Keratinocyte (primary cell): ENCODE measurements around the gene ITPK1. TPM values are rescaled to one million over a fixed set of nuclear protein-coding genes. Genes with fewer than 3 reads are reported as not detected.

Source experiments
- DNase-seq: peaks from one replicate; pipeline ENCODE4 v3.0.0-alpha.2; 2011; ENCODE audit warnings: low read depth, missing footprints, low spot score
- FAIRE-seq: peaks from 2 replicates; lab custom pipeline; 2011; peaks lifted over from hg19 to GRCh38; lab: Jason Lieb, UNC
- H2AFZ ChIP-seq: 2 replicates; pipeline ENCODE4 v1.6.0; 2012; ENCODE audit warnings: low read length, control low read depth, inconsistent platforms; ENCODE audit not compliant: control insufficient read depth
- H3K27ac ChIP-seq: 2 replicates; pipeline ENCODE4 v1.5.1; 2011; ENCODE audit warnings: low read length; ENCODE audit not compliant: control insufficient read depth, insufficient read depth
- H3K27me3 ChIP-seq: 3 replicates; pipeline ENCODE4 v1.6.0; 2011; ENCODE audit warnings: low read length; ENCODE audit not compliant: control insufficient read depth, insufficient read depth; ENCODE audit errors: extremely low read depth
- H3K36me3 ChIP-seq, 2 experiments: 2 replicates in 1 of 2; 3 replicates in 1 of 2; pipeline ENCODE4 v1.5.1; 2011; ENCODE audit warnings: low read length in 2 of 2, mild to moderate bottlenecking in 1 of 2; ENCODE audit not compliant: control insufficient read depth in 2 of 2, insufficient read depth in 2 of 2; ENCODE audit errors: extremely low read depth in 1 of 2
- H3K4me1 ChIP-seq: 3 replicates; pipeline ENCODE4 v1.5.1; 2011; ENCODE audit warnings: low read length; ENCODE audit not compliant: control insufficient read depth, insufficient read depth; ENCODE audit errors: extremely low read depth
- H3K4me2 ChIP-seq: 3 replicates; pipeline ENCODE4 v1.6.0; 2011; ENCODE audit warnings: low read depth, low read length; ENCODE audit not compliant: control insufficient read depth, insufficient read depth; ENCODE audit errors: extremely low read depth
- H3K4me3 ChIP-seq, 3 experiments: fragments of 200-600 bp in 1 of 3; sonication (generic) in 1 of 3; 2 replicates in 2 of 3; 3 replicates in 1 of 3; pipeline ENCODE4 v1.5.1; 2011 to 2016; ENCODE audit warnings: low read length in 3 of 3, mild to moderate bottlenecking in 3 of 3, control low read depth in 2 of 3, inconsistent platforms in 1 of 3, low read depth in 1 of 3, mixed read lengths in 1 of 3, mixed run types in 1 of 3, moderate library complexity in 1 of 3; ENCODE audit not compliant: control insufficient read depth in 2 of 3, insufficient read depth in 2 of 3; ENCODE audit errors: extremely low read depth in 1 of 3
- H3K79me2 ChIP-seq: 2 replicates; pipeline ENCODE4 v1.6.0; 2012; ENCODE audit warnings: low read length; ENCODE audit not compliant: control insufficient read depth, insufficient read depth
- H3K9ac ChIP-seq: 3 replicates; pipeline ENCODE4 v1.6.0; 2011; ENCODE audit warnings: low read length; ENCODE audit not compliant: control insufficient read depth, insufficient read depth; ENCODE audit errors: extremely low read depth
- H3K9me1 ChIP-seq: 3 replicates; pipeline ENCODE4 v1.6.0; 2011; ENCODE audit warnings: low read length; ENCODE audit not compliant: control insufficient read depth, insufficient read depth; ENCODE audit errors: extremely low read depth
- H3K9me3 ChIP-seq: 2 replicates; pipeline ENCODE4 v1.5.1; 2012; ENCODE audit warnings: low read depth, low read length; ENCODE audit not compliant: control insufficient read depth
- H4K20me1 ChIP-seq: 3 replicates; pipeline ENCODE4 v1.6.0; 2011; ENCODE audit warnings: low read length; ENCODE audit not compliant: control insufficient read depth, insufficient read depth; ENCODE audit errors: extremely low read depth
- CTCF ChIP-seq, 3 experiments: IDR thresholded peaks in 1 of 3; conservative IDR thresholded peaks in 1 of 3; optimal IDR thresholded peaks in 1 of 3; 2 replicates in 2 of 3; 3 replicates in 1 of 3; pipeline versions ENCODE3 to v1.5.1; 2011; ENCODE audit warnings: low read length in 3 of 3, mild to moderate bottlenecking in 3 of 3, moderate library complexity in 2 of 3, control low read depth in 1 of 3, inconsistent platforms in 1 of 3; ENCODE audit not compliant: insufficient read depth in 2 of 3; ENCODE audit errors: extremely low read depth in 1 of 3
- EZH2 ChIP-seq: IDR thresholded peaks from one replicate; pipeline ENCODE4 v1.6.1; 2012; ENCODE audit warnings: inconsistent platforms, mild to moderate bottlenecking, low read length, moderate library complexity
- dilution Hi-C: fragments of 300-500 bp; cut with MboI; formaldehyde crosslinking; loops from one replicate; pipeline ENCODE4 v1.7.0; 2020; ENCODE audit warnings: low sequenced_read_pairs; ENCODE audit not compliant: extremely low pct_ligation_motif_present
- polyA plus RNA-seq, 5 experiments: library from polyadenylated mRNA; depleted of rRNA in 3 of 5; stranded (reverse) in 3 of 5; stranded (forward) in 1 of 5; unstranded in 1 of 5; fragments of >200 nt; gene quantifications; 1 replicate in 1 of 5; 2 replicates in 3 of 5; 3 replicates in 1 of 5; pipeline versions ENCODE4 v1.2.1 to v1.2.3, GENCODE V29; 2011 to 2012; ENCODE audit warnings: missing spikeins in 2 of 5, low read depth in 1 of 5, low replicate concordance in 1 of 5

The ITPK1 gene
- polyA plus RNA-seq, 1 donor (not counting 4 experiments of a cell fraction or from before 2014, with no cell fraction given) = 67.8 TPM

- no peak for FAIRE-seq
- no peak overlapping the region for H3K9ac ChIP-seq
Observed at GRCh38 chr14:93005135-93005813, 110.5 kb downstream of the ITPK1 start.

DNA sequence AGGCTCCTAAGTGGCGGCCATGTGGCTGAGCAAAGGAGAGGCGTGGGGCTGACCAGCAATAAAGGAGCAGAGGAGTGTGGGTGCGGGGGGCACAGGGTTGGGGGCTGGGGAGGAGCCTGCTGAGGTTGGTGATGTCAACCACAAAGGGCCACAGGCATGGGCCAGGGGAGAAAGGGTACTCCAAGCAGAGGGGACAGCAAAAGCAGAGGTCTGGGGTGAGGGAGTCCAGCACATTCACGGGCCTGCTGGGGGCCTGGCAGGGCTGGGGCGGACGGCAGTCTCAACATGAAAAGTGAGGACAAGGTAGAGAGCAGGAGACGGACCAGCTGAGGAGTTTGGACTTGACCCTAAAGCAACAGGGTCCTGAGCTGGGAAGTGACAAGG, 111.0 kb downstream of the ITPK1 start:
- Histone ChIP-seq H3K27me3 (no peaks in the 10 kb centered on the region), H3K9ac (no peak overlapping the region), H2AFZ (no peak overlapping the region), H3K4me3 (no peak overlapping the region), H4K20me1 (no peaks in the 10 kb centered on the region), H3K27ac (no peak overlapping the region), H3K79me2 (peaks cover 15% of the 10 kb centered on the region), H3K9me3 (no peaks in the 10 kb centered on the region), H3K9me1 (no peaks in the 10 kb centered on the region), H3K4me2 (no peak overlapping the region), H3K4me1 (peaks cover 31% of the 10 kb centered on the region), H3K36me3 (peaks cover 7% of the 10 kb centered on the region in 2 experiments)
- DNase-seq (no peak), FAIRE-seq (no peak)
- TF ChIP-seq CTCF (optimal IDR thresholded peaks at IDR 0.05 in 1 of 3, IDR thresholded peaks at IDR 0.05 in 1 of 3, conservative IDR thresholded peaks at IDR 0.05 in 1 of 3; ENCODE audit: extremely low read depth in 1 of 3, insufficient read depth in 2 of 3, low read length in 3 of 3) (no peak), EZH2 (no peak)
- dilution Hi-C loops = no loop called here

More at GRCh38 chr14:93005135-93005813, 110.5 kb downstream of the ITPK1 start:
- H3K9me3 ChIP-seq = no peaks in the 10 kb centered on the region
- peaks cover 7 to 8% of the 10 kb centered on the region in 2 experiments for H3K36me3 ChIP-seq
- TF ChIP-seq CTCF (optimal IDR thresholded peaks at IDR 0.05 in 1 of 3, IDR thresholded peaks at IDR 0.05 in 1 of 3, conservative IDR thresholded peaks at IDR 0.05 in 1 of 3; ENCODE audit: extremely low read depth in 1 of 3, insufficient read depth in 2 of 3, low read length in 3 of 3) (no peak), EZH2 (no peak)
- H3K27me3 ChIP-seq = no peaks in the 10 kb centered on the region
- no peaks in the 10 kb centered on the region for H3K9me1 ChIP-seq
- H3K27ac ChIP-seq = no peak overlapping the region
- no peak overlapping the region for H2AFZ ChIP-seq
- no peak for DNase-seq
- H3K79me2 ChIP-seq = peaks cover 15% of the 10 kb centered on the region
- dilution Hi-C loops = no loop called here
- H4K20me1 ChIP-seq = no peaks in the 10 kb centered on the region
- H3K4me2 ChIP-seq = no peak overlapping the region
- no peak overlapping the region for H3K4me3 ChIP-seq
- peaks cover 31% of the 10 kb centered on the region for H3K4me1 ChIP-seq
